Mesodermal cell (in vitro differentiated cells): Measurements from ENCODE around the gene ATF7IP.

Experiments used
- H3K27ac ChIP-seq: 2 replicates; pipeline ENCODE4 v1.7.0; 2013; ENCODE audit warnings: mild to moderate bottlenecking, low read depth, low read length, moderate library complexity; ENCODE audit not compliant: severe bottlenecking
- H3K36me3 ChIP-seq: 2 replicates; pipeline ENCODE4 v1.7.1; 2013; ENCODE audit warnings: mild to moderate bottlenecking, low read length, moderate library complexity; ENCODE audit not compliant: control insufficient read depth, insufficient read depth
- H3K4me1 ChIP-seq: one replicate; pipeline ENCODE4 v1.7.1; 2013; ENCODE audit warnings: mild to moderate bottlenecking, low read length; ENCODE audit not compliant: insufficient read depth, control insufficient read depth, poor library complexity, severe bottlenecking
- H3K4me3 ChIP-seq: 2 replicates; pipeline ENCODE4 v1.7.0; 2013; ENCODE audit warnings: low read length, control low read depth, mild to moderate bottlenecking; ENCODE audit not compliant: insufficient read depth, poor library complexity, severe bottlenecking; ENCODE audit errors: extremely low read depth
- H3K9me3 ChIP-seq: 2 replicates; pipeline ENCODE4 v1.7.1; 2013; ENCODE audit warnings: mild to moderate bottlenecking, low read length, moderate library complexity; ENCODE audit not compliant: control insufficient read depth
- WGBS, 2 experiments: methylation state at CpG; one replicate each; pipeline ENCODE4 v1.1.5; 2013; ENCODE audit warnings: missing lambda C conversion rate in 2 of 2; ENCODE audit not compliant: insufficient coverage in 2 of 2; 5-methylcytosine and 5-hydroxymethylcytosine counted together

ATF7IP gene

GRCh38 chr12:14450479-14450878 is 85.0 kb downstream of the ATF7IP start:
- Histone ChIP-seq H3K4me3 (no peak overlapping the region), H3K9me3 (no peaks in the 10 kb centered on the region), H3K36me3 (peaks cover 42% of the 10 kb centered on the region), H3K4me1 (no peaks in the 10 kb centered on the region), H3K27ac (no peak overlapping the region)

- Histone ChIP-seq H3K9me3 (no peaks in the 10 kb centered on the region), H3K4me3 (no peak overlapping the region), H3K36me3 (peaks cover 41% of the 10 kb centered on the region), H3K4me1 (no peaks in the 10 kb centered on the region), H3K27ac (no peak overlapping the region)
- no CpG with 5 or more reads among the region's 4 CpGs for WGBS, 2 experiments
Observed at GRCh38 chr12:14452336-14452735, 86.9 kb downstream of the ATF7IP start.

- Histone ChIP-seq H3K4me3 (no peak overlapping the region), H3K4me1 (no peaks in the 10 kb centered on the region), H3K36me3 (peaks cover 40% of the 10 kb centered on the region), H3K27ac (no peak overlapping the region), H3K9me3 (no peaks in the 10 kb centered on the region)
- WGBS, 2 experiments = no CpG with 5 or more reads among the region's 1 CpG
Observed at GRCh38 chr12:14452865-14453264, 87.4 kb downstream of the ATF7IP start.

- H3K4me1 ChIP-seq = no peaks in the 10 kb centered on the region
- peaks cover 35% of the 10 kb centered on the region for H3K36me3 ChIP-seq
- 44 to 89% methylated on average over 1 to 2 of the region's 2 CpGs for WGBS, 2 experiments
- H3K27ac ChIP-seq = no peak overlapping the region
- no peak overlapping the region for H3K4me3 ChIP-seq
- H3K9me3 ChIP-seq = no peaks in the 10 kb centered on the region
Observed at GRCh38 chr12:14454098-14454907, 88.8 kb downstream of the ATF7IP start.

- H3K27ac ChIP-seq = no peak overlapping the region
- H3K36me3 ChIP-seq = peaks cover 43% of the 10 kb centered on the region
- 71 to 100% methylated on average over 2 of the region's 5 CpGs for WGBS, 2 experiments
- no peaks in the 10 kb centered on the region for H3K9me3 ChIP-seq
- H3K4me3 ChIP-seq = no peak overlapping the region
- no peaks in the 10 kb centered on the region for H3K4me1 ChIP-seq
Observed at GRCh38 chr12:14460212-14460841, 94.8 kb downstream of the ATF7IP start.

- no peak overlapping the region for H3K4me3 ChIP-seq
- no peaks in the 10 kb centered on the region for H3K4me1 ChIP-seq
- H3K36me3 ChIP-seq = peaks cover 64% of the 10 kb centered on the region
- no peak overlapping the region for H3K27ac ChIP-seq
- peaks cover 26% of the 10 kb centered on the region for H3K9me3 ChIP-seq
- no CpG with 5 or more reads among the region's 1 CpG for WGBS, 2 experiments
Observed at GRCh38 chr12:14471497-14471896, 106.0 kb downstream of the ATF7IP start.

GRCh38 chr12:14473707-14474287 is 108.3 kb downstream of the ATF7IP start:
- peaks cover 56% of the 10 kb centered on the region for H3K36me3 ChIP-seq
- H3K9me3 ChIP-seq = peaks cover 26% of the 10 kb centered on the region
- no CpG with 5 or more reads among the region's 4 CpGs for WGBS, 2 experiments
- no peak overlapping the region for H3K4me3 ChIP-seq
- no peaks in the 10 kb centered on the region for H3K4me1 ChIP-seq
- no peak overlapping the region for H3K27ac ChIP-seq

- Histone ChIP-seq H3K9me3 (peaks cover 7% of the 10 kb centered on the region), H3K36me3 (peaks cover 55% of the 10 kb centered on the region), H3K4me1 (no peaks in the 10 kb centered on the region), H3K4me3 (no peak overlapping the region), H3K27ac (no peak overlapping the region)
- no CpG with 5 or more reads among the region's 1 CpG for WGBS, 2 experiments
Observed at GRCh38 chr12:14479004-14479403, 113.5 kb downstream of the ATF7IP start.

- H3K27ac ChIP-seq = no peak overlapping the region
- peaks cover 56% of the 10 kb centered on the region for H3K36me3 ChIP-seq
- no peak overlapping the region for H3K4me3 ChIP-seq
- no peaks in the 10 kb centered on the region for H3K4me1 ChIP-seq
- H3K9me3 ChIP-seq = no peaks in the 10 kb centered on the region
Observed at GRCh38 chr12:14481201-14481600, 115.7 kb downstream of the ATF7IP start.

GRCh38 chr12:14482361-14482760 is 116.9 kb downstream of the ATF7IP start:
- Histone ChIP-seq H3K27ac (no peak overlapping the region), H3K4me3 (no peak overlapping the region), H3K9me3 (no peaks in the 10 kb centered on the region), H3K36me3 (peaks cover 66% of the 10 kb centered on the region), H3K4me1 (no peaks in the 10 kb centered on the region)
- 92 to 100% methylated on average over 1 of the region's 1 CpG for WGBS, 2 experiments

GRCh38 chr12:14482886-14483285 is 117.4 kb downstream of the ATF7IP start:
- Histone ChIP-seq H3K36me3 (peaks cover 71% of the 10 kb centered on the region), H3K9me3 (no peaks in the 10 kb centered on the region), H3K4me1 (no peaks in the 10 kb centered on the region), H3K4me3 (no peak overlapping the region), H3K27ac (no peak overlapping the region)
- no CpG with 5 or more reads among the region's 2 CpGs for WGBS, 2 experiments
